Upper lobe of left lung (tissue), 6 donors: ENCODE data around the gene CAPN10. TPM values are rescaled to one million over a fixed set of nuclear protein-coding genes. Genes with fewer than 3 reads are reported as not detected.

Experiments used
- ATAC-seq, 2 donors: fragments of 200-7000 bp; cut with Tn5 transposase; one replicate each; pipeline ENCODE4 v1.9.1; 2022; ENCODE audit warnings: mild to moderate bottlenecking in 2 of 2, moderate library complexity in 2 of 2; ENCODE audit not compliant: low FRiP score in 2 of 2
- DNase-seq, 2 donors: peaks; one replicate each; pipeline ENCODE4 v3.0.0-alpha.2; 2019 to 2020
- H3K27ac ChIP-seq, 4 donors: fragments of 200-600 bp; sonication (generic); one replicate each; pipeline ENCODE4 v1.5.1; 2016 to 2019
- H3K27me3 ChIP-seq, 4 donors: fragments of 200-600 bp; sonication (generic); one replicate each; pipeline ENCODE4 v1.5.1; 2017 to 2019
- H3K36me3 ChIP-seq, 4 donors: fragments of 200-600 bp; sonication (generic); one replicate each; pipeline ENCODE4 v1.5.1; 2016 to 2019
- H3K4me1 ChIP-seq, 4 donors: fragments of 200-600 bp; sonication (generic); one replicate each; pipeline ENCODE4 v1.5.1; 2018 to 2019
- H3K4me3 ChIP-seq, 4 donors: fragments of 200-600 bp; sonication (generic); one replicate each; pipeline ENCODE4 v1.5.1; 2017 to 2019; ENCODE audit warnings: mild to moderate bottlenecking in 2 of 4, moderate library complexity in 1 of 4
- H3K9me3 ChIP-seq, 4 donors: fragments of 200-600 bp; sonication (generic); one replicate each; pipeline ENCODE4 v1.5.1; 2018 to 2019
- CTCF ChIP-seq, 6 experiments: fragments of 450-650 bp in 4 of 6; fragments of 200-600 bp in 2 of 6; sonication (generic) in 2 of 6; IDR thresholded peaks; one replicate each; pipeline ENCODE4 v1.5.1; 2016 to 2019; ENCODE audit warnings: antibody characterized with exemption in 6 of 6
- EP300 ChIP-seq, 4 donors: sonication (generic); formaldehyde crosslinking; IDR thresholded peaks; one replicate each; pipeline ENCODE4 v1.5.1; 2017; ENCODE audit warnings: antibody characterized with exemption in 4 of 4, control low read depth in 2 of 4
- POLR2A ChIP-seq, 4 donors: fragments of 450-650 bp; IDR thresholded peaks; one replicate each; pipeline ENCODE4 v1.5.1; 2016 to 2017; ENCODE audit warnings: antibody characterized with exemption in 4 of 4, mild to moderate bottlenecking in 2 of 4
- POLR2AphosphoS5 ChIP-seq, 2 donors: sonication (generic); formaldehyde crosslinking; IDR thresholded peaks; one replicate each; pipeline ENCODE4 v1.5.1; 2017; ENCODE audit warnings: antibody characterized with exemption in 2 of 2
- WGBS, 2 donors: methylation state at CpG; one replicate each; pipeline ENCODE4 v1.1.5; 2017 to 2018; 5-methylcytosine and 5-hydroxymethylcytosine counted together
- total RNA-seq, 6 donors: library from RNA; depleted of rRNA in 4 of 6; stranded (reverse); fragments of >200 nt in 4 of 6; gene quantifications; one replicate each; pipeline versions ENCODE4 v1.1.0 to v1.2.1, GENCODE V29; 2016 to 2021
- donor health status: DM: no; HTN: no; CAD: no; lungs with moderate emphysema.
- donor health status: DM: no; HTN: yes; CAD: no; lungs with severe emphysema.

The CAPN10 gene
- total RNA-seq, 6 donors from 2014 or later: 35.3 to 118 (median 38.9) TPM

GRCh38 chr2:240583774-240584173, 2.8 kb upstream of the CAPN10 start:
- TF ChIP-seq CTCF (IDR thresholded peaks at IDR 0.05) (no peak), POLR2A (IDR thresholded peaks at IDR 0.05) (no peak), POLR2AphosphoS5 (IDR thresholded peaks at IDR 0.05) (no peak), EP300 (IDR thresholded peaks at IDR 0.05) (no peak)
- DNase-seq (no peak), ATAC-seq (no peak)
- WGBS, 2 donors: 83 to 100% methylated on average over 1 to 4 of the region's 4 CpGs
- Histone ChIP-seq H3K9me3 (no peaks in the 10 kb centered on the region), H3K27me3 (no peaks in the 10 kb centered on the region), H3K4me3 (no peak overlapping the region), H3K4me1 (peaks cover 48 to 62% (median 54%) of the 10 kb centered on the region in 4 donors), H3K27ac (no peak overlapping the region), H3K36me3 (peaks cover 0 to 2% (median 0%) of the 10 kb centered on the region in 4 donors)

GRCh38 chr2:240584486-240585031, 2.0 kb upstream of the CAPN10 start:
- TF ChIP-seq EP300 (IDR thresholded peaks at IDR 0.05) (no peak), POLR2A (IDR thresholded peaks at IDR 0.05) (no peak)
- DNase-seq (no peak), ATAC-seq (no peak)
- H3K27me3 ChIP-seq: no peaks in the 10 kb centered on the region
- peaks cover 0 to 5% (median 1%) of the 10 kb centered on the region in 4 donors for H3K36me3 ChIP-seq
- H3K27ac ChIP-seq: peak overlapping the region in 2 of 4 donors; percentile 11 to 96
- WGBS, 2 donors: 70 to 80% methylated on average over 3 to 4 of the region's 4 CpGs
- peaks cover 40 to 55% (median 46%) of the 10 kb centered on the region in 4 donors for H3K4me1 ChIP-seq
- H3K9me3 ChIP-seq: no peaks in the 10 kb centered on the region
- H3K4me3 ChIP-seq: peak overlapping the region in 2 of 4 donors; percentile 90 to 99

- H3K27ac ChIP-seq: peak overlapping the region in 2 of 4 donors; percentile 11 to 96
- H3K4me3 ChIP-seq: peak overlapping the region; percentile 73 to 99 (median 84)
These were observed 1.4 kb upstream of the CAPN10 start for GRCh38 chr2:240585101-240585500.

GRCh38 chr2:240585681-240586197, 795 bp upstream of the CAPN10 start:
- Histone ChIP-seq H3K27me3 (no peaks in the 10 kb centered on the region), H3K9me3 (no peaks in the 10 kb centered on the region), H3K27ac (peak overlapping the region; percentile 80 to 96 (median 88)), H3K4me1 (peaks cover 28 to 44% (median 35%) of the 10 kb centered on the region in 4 donors), H3K4me3 (peak overlapping the region; percentile 73 to 99 (median 84)), H3K36me3 (peaks cover 0 to 17% (median 9%) of the 10 kb centered on the region in 4 donors)
- DNase-seq (no peak), ATAC-seq (no peak)
- WGBS, 2 donors: 0 to 7% methylated on average over 14 to 20 of the region's 20 CpGs
- TF ChIP-seq CTCF (IDR thresholded peaks at IDR 0.05) (no peak), POLR2A (IDR thresholded peaks at IDR 0.05) (no peak), EP300 (IDR thresholded peaks at IDR 0.05) (no peak), POLR2AphosphoS5 (IDR thresholded peaks at IDR 0.05) (no peak)

More at GRCh38 chr2:240585101-240585500, 1.4 kb upstream of the CAPN10 start:
- no peaks in the 10 kb centered on the region for H3K9me3 ChIP-seq
- ATAC-seq (no peak), DNase-seq (no peak)
- H3K36me3 ChIP-seq: peaks cover 0 to 10% (median 4%) of the 10 kb centered on the region in 4 donors
- H3K4me1 ChIP-seq: peaks cover 35 to 50% (median 41%) of the 10 kb centered on the region in 4 donors
- WGBS, 2 donors: 89 to 95% methylated on average over 5 to 6 of the region's 6 CpGs
- TF ChIP-seq POLR2AphosphoS5 (IDR thresholded peaks at IDR 0.05): no peak
- TF ChIP-seq EP300 (IDR thresholded peaks at IDR 0.05): no peak
- TF ChIP-seq CTCF (IDR thresholded peaks at IDR 0.05): no peak
- TF ChIP-seq POLR2A (IDR thresholded peaks at IDR 0.05): no peak
- no peaks in the 10 kb centered on the region for H3K27me3 ChIP-seq

GRCh38 chr2:240586919-240587800, 626 bp downstream of the CAPN10 start:
- Histone ChIP-seq H3K36me3 (peaks cover 0 to 31% (median 22%) of the 10 kb centered on the region in 4 donors), H3K4me3 (peak overlapping the region; percentile 79 to 99 (median 90)), H3K27ac (peak overlapping the region; percentile 80 to 96 (median 88)), H3K4me1 (peaks cover 27 to 41% (median 35%) of the 10 kb centered on the region in 4 donors), H3K27me3 (no peaks in the 10 kb centered on the region), H3K9me3 (no peaks in the 10 kb centered on the region)
- peak in 1 of 2 donors; percentile 72 for DNase-seq
- 6 to 11% methylated on average over 28 to 39 of the region's 62 CpGs for WGBS, 2 donors
- peak in 1 of 2 donors; percentile 38 for ATAC-seq
- TF ChIP-seq POLR2AphosphoS5 (IDR thresholded peaks at IDR 0.05) (no peak), EP300 (IDR thresholded peaks at IDR 0.05) (no peak), POLR2A (IDR thresholded peaks at IDR 0.05) (no peak), CTCF (IDR thresholded peaks at IDR 0.05) (no peak)
